HepG2 (cell line): ENCODE measurements around the gene MYL11. TPM values are rescaled to one million over a fixed set of nuclear protein-coding genes. Genes with fewer than 3 reads are reported as not detected.
A peak's percentile ranks its signal among the peaks of the same experiment; 100 is the strongest.

Source experiments
- ARID4A ChIP-seq: sonication (generic); formaldehyde crosslinking; IDR thresholded peaks from 2 replicates; pipeline ENCODE4 v1.5.0; 2020; ENCODE audit warnings: mild to moderate bottlenecking, missing genetic modification reagents, borderline replicate concordance
- IKZF4 ChIP-seq: sonication (generic); formaldehyde crosslinking; IDR thresholded peaks from 2 replicates; pipeline ENCODE4 v1.5.1; 2020; ENCODE audit warnings: borderline replicate concordance, mild to moderate bottlenecking, low read depth, missing genetic modification reagents; ENCODE audit errors: not compliant biosample characterization
- IRF9 ChIP-seq: sonication (generic); formaldehyde crosslinking; IDR thresholded peaks from 2 replicates; pipeline ENCODE4 v1.8.0; 2022; ENCODE audit warnings: missing genetic modification reagents, mild to moderate bottlenecking, borderline replicate concordance
- MAZ ChIP-seq, 2 experiments: sonication (generic) in 1 of 2; formaldehyde crosslinking in 1 of 2; IDR thresholded peaks; 2 replicates each; pipeline versions ENCODE4 v1.5.0 to v1.6.1; 2012 to 2020; ENCODE audit warnings: low read depth in 2 of 2, mild to moderate bottlenecking in 2 of 2, borderline replicate concordance in 1 of 2, improper control_type of control experiment in 1 of 2, low read length in 1 of 2, missing genetic modification reagents in 1 of 2, moderate library complexity in 1 of 2
- MED1 ChIP-seq: sonication (generic); formaldehyde crosslinking; IDR thresholded peaks from 2 replicates; pipeline ENCODE4 v1.4.0; 2020; ENCODE audit warnings: missing genetic modification reagents
- NFE2L2 ChIP-seq: fragments of 150-350 bp; IDR thresholded peaks from 2 replicates; pipeline ENCODE4 v1.6.1; 2014; ENCODE audit warnings: low read length
- NPAS2 ChIP-seq: sonication (generic); formaldehyde crosslinking; IDR thresholded peaks from 2 replicates; pipeline ENCODE4 v1.8.0; 2022; ENCODE audit warnings: mild to moderate bottlenecking, missing genetic modification reagents, borderline replicate concordance
- RARG ChIP-seq: sonication (generic); formaldehyde crosslinking; IDR thresholded peaks from 2 replicates; pipeline ENCODE4 v1.4.0; 2020; ENCODE audit warnings: low read depth, mild to moderate bottlenecking, missing genetic modification reagents
- SAP130 ChIP-seq: IDR thresholded peaks from 2 replicates; pipeline ENCODE4 v1.6.1; 2016; ENCODE audit warnings: low read depth
- TEAD3 ChIP-seq: optimal IDR thresholded peaks from 2 replicates; pipeline ENCODE3; 2016; ENCODE audit warnings: borderline replicate concordance
- TRIM22 ChIP-seq: fragments of 450-650 bp; IDR thresholded peaks from 2 replicates; pipeline ENCODE4 v1.6.1; 2017
- U2AF2 ChIP-seq: fragments of 200-400 bp; formaldehyde crosslinking; IDR thresholded peaks from 2 replicates; pipeline ENCODE4 v1.6.1; 2017; ENCODE audit warnings: low read depth, mild to moderate bottlenecking, low read length
- ZNF10 ChIP-seq: sonication (generic); formaldehyde crosslinking; IDR thresholded peaks from 2 replicates; pipeline ENCODE4 v1.4.0; 2020; ENCODE audit warnings: mild to moderate bottlenecking, low read depth, missing genetic modification reagents, borderline replicate concordance
- ZNF20 ChIP-seq: sonication (generic); formaldehyde crosslinking; IDR thresholded peaks from 2 replicates; pipeline ENCODE4 v1.4.0; 2020; ENCODE audit warnings: mild to moderate bottlenecking, moderate library complexity, missing genetic modification reagents
- ZNF263 ChIP-seq: sonication (generic); formaldehyde crosslinking; IDR thresholded peaks from 2 replicates; pipeline ENCODE4 v1.4.0; 2020; ENCODE audit warnings: missing genetic modification reagents
- ZNF275 ChIP-seq: sonication (generic); formaldehyde crosslinking; IDR thresholded peaks from 2 replicates; pipeline ENCODE4 v1.8.0; 2022; ENCODE audit warnings: missing genetic modification reagents, mild to moderate bottlenecking, inconsistent platforms, borderline replicate concordance
- ZNF619 ChIP-seq: sonication (generic); formaldehyde crosslinking; IDR thresholded peaks from 2 replicates; pipeline ENCODE4 v1.4.0; 2020; ENCODE audit warnings: mild to moderate bottlenecking, missing genetic modification reagents
- ZNF629 ChIP-seq: sonication (generic); formaldehyde crosslinking; conservative IDR thresholded peaks from 2 replicates; pipeline ENCODE4 v1.5.0; 2020; ENCODE audit warnings: missing genetic modification reagents
- ZNF773 ChIP-seq: sonication (generic); formaldehyde crosslinking; IDR thresholded peaks from 2 replicates; pipeline ENCODE4 v1.4.0; 2020; ENCODE audit warnings: missing genetic modification reagents, borderline replicate concordance
- ZNF878 ChIP-seq: sonication (generic); formaldehyde crosslinking; IDR thresholded peaks from 2 replicates; pipeline ENCODE4 v1.8.1; 2023; ENCODE audit warnings: mild to moderate bottlenecking, missing genetic modification reagents, moderate library complexity
- polyA plus RNA-seq, 8 experiments: library from polyadenylated mRNA; depleted of rRNA in 3 of 8; stranded (reverse) in 7 of 8; unstranded in 1 of 8; fragments of >200 nt; fragmentation: Illumina TruSeq in 4 of 8; extraction: Trizol in 4 of 8; gene quantifications; 2 replicates each; pipeline versions ENCODE4 v1.2.1 to v1.2.3, GENCODE V29; 2011 to 2016; ENCODE audit warnings: low read depth in 4 of 8, missing spikeins in 1 of 8, mixed read lengths in 1 of 8; ENCODE audit not compliant: insufficient read depth in 1 of 8
- total RNA-seq, 5 experiments: library from RNA; depleted of rRNA; stranded (reverse); fragments of >200 nt; fragmentation: Illumina TruSeq; extraction: Trizol; gene quantifications; 2 replicates each; pipeline ENCODE4 v1.2.3, GENCODE V29; 2016; ENCODE audit warnings: low read depth in 1 of 5

The MYL11 gene
- total and polyA plus RNA-seq, 2 of the 13 experiments (the other 11 are each of a cell fraction or from before 2014, with no cell fraction given), result not detected

- TF ChIP-seq IKZF4 (CRISPR knock-in tag) (no peak), MAZ (IDR thresholded peaks at IDR 0.05; ENCODE audit: borderline replicate concordance, low read depth, low read length) (peak; percentile 28; the same call in 1 of the 2 replicates), MAZ (CRISPR knock-in tag; IDR thresholded peaks at IDR 0.05; ENCODE audit: low read depth) (peak; percentile 93), ZNF10 (no peak), ARID4A (peak; percentile 99), NPAS2 (no peak), ZNF878 (CRISPR knock-in tag) (no peak; the same call in 1 of the 2 replicates), TRIM22 (no peak), MED1 (CRISPR knock-in tag) (peak; percentile 56; the same call in 1 of the 2 replicates), ZNF629 (CRISPR knock-in tag) (no peak), ZNF619 (CRISPR knock-in tag) (peak; percentile 49), ZNF275 (CRISPR knock-in tag) (no peak), ZNF773 (CRISPR knock-in tag) (no peak; the same call in 1 of the 2 replicates), NFE2L2 (no peak), U2AF2 (no peak), TEAD3 (CRISPR knock-in tag) (no peak), RARG (0 out of 2 replicates have a peak, but pooled peaks have one; percentile 17), ZNF263 (CRISPR knock-in tag) (no peak), SAP130 (CRISPR knock-in tag) (peak; percentile 99), IRF9 (no peak), ZNF20 (no peak)
Measured at GRCh38 chr16:30407102-30407803, 32.7 kb downstream of the MYL11 start, which contains the start of gene ZNF771 (continued).
